Measurements from ENCODE around the gene CHIT1.
A peak's percentile ranks its signal among the peaks of the same experiment; 100 is the strongest.

CHIT1 gene

GRCh38 chr1:203199816-203200571 is 29.5 kb downstream of the CHIT1 start:
- Histone ChIP-seq H3K27ac (peak overlapping the region; percentile 10 to 79), H3K4me3 (no peak overlapping the region)
- TF ChIP-seq CTCF (IDR thresholded peaks at IDR 0.05) = no peak
- DNase-seq (ENCODE audit: low spot score) = no peak

DNA sequence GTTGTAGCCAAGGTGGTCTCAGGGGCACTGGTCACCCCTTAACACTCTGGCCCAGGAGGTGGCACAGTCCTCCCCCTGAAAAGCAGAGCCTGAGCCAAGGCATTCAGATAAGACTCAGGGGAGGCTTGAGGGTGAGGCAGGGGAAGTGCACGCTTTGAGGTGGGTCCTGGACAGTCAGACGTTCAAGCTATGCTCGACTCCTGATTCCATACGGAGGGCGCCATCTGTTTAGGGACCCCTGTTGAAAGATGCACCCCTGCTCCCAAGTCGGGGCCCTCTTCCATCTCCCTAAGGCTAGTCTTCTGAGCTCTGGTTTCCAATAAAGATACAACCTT is 30.0 kb downstream of the CHIT1 start:
- Histone ChIP-seq H3K4me3 (no peak overlapping the region), H3K27ac (peak overlapping the region in 1 of 2 donors; percentile 79)
- TF ChIP-seq CTCF (IDR thresholded peaks at IDR 0.05) = no peak
- no peak for DNase-seq (ENCODE audit: low spot score)

- no peak for DNase-seq (ENCODE audit: low spot score)
- Histone ChIP-seq H3K4me3 (no peak overlapping the region), H3K27ac (peak overlapping the region in 1 of 2 donors; percentile 79)
- no peak for TF ChIP-seq CTCF (IDR thresholded peaks at IDR 0.05)
Observed at GRCh38 chr1:203199002-203199401, 30.5 kb downstream of the CHIT1 start.

DNA sequence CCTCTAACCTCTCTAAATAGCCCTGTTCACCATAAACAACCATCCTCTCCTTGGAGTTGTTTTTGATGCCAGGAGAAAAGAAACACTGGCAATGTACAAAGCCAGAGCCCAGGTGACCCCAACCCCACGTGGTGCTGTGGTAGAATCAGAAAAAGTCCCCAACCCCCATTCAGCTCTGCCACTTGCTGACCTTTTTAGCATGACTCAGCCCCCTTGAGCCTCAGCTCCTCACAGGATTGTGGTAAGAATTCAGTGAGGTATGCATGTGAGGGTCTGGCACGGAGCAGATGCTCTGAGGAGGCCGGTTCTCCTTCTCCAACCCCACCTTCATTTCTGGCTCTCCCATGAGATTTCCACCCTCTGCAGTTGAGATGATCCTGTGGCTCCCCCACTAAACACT is 31.8 kb downstream of the CHIT1 start:
- no peak for DNase-seq (ENCODE audit: low spot score)
- no peak overlapping the region for H3K27ac ChIP-seq
- no peak overlapping the region for H3K4me3 ChIP-seq
- TF ChIP-seq CTCF (IDR thresholded peaks at IDR 0.05) = no peak

GRCh38 chr1:203196371-203196770 is 33.1 kb downstream of the CHIT1 start:
- H3K27ac ChIP-seq = no peak overlapping the region
- H3K4me3 ChIP-seq = no peak overlapping the region
- DNase-seq (ENCODE audit: low spot score) = peak; percentile 53
- no peak for TF ChIP-seq CTCF (IDR thresholded peaks at IDR 0.05)

DNA sequence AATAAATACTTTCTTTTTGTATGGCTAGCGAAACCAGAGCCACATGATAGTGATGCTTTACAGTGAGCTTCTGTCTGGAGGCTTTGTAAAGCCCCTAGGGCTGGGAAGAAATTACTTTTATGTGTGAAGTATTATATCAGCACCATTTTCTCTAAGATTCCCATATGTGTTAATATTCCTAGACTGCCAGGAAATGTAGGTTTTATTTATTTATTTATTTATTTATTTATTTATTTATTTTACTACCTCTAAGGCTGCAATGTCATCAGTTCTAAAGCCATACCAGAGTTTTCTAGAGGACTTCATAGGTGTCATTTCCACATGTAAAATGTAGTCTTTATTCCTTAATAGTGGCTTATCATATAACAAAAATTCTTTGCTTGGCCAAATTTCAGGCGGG is 38.5 kb downstream of the CHIT1 start:
- H3K4me3 ChIP-seq = no peak overlapping the region
- TF ChIP-seq CTCF (IDR thresholded peaks at IDR 0.05) = no peak
- DNase-seq (ENCODE audit: low spot score) = no peak
- H3K27ac ChIP-seq = no peak overlapping the region

DNA sequence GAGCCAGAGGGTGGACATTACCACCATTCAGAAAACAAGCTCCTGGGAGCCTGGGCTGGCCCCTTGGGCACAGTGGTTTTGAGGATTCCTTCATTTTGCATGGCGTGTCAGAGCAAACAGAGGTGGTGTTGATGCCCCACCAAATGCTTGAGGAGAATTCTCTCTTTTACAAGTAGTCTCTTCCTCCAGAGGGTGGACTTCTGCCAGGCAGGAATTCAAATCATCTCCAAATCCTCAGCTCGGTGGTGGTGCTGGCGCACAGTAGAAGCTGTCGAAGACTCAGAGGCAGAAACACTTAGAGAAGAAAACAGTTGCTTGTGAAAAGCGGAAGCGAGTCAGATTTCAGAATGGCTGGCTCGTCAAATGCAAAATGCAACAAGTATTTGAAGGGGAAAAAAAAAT is 39.5 kb downstream of the CHIT1 start:
- Histone ChIP-seq H3K27ac (no peak overlapping the region), H3K4me3 (no peak overlapping the region)
- no peak for TF ChIP-seq CTCF (IDR thresholded peaks at IDR 0.05)
- peak; percentile 52 for DNase-seq (ENCODE audit: low spot score)
